Left ventricle myocardium inferior (tissue), 1 donor: ENCODE data around the gene TEAD4. TPM values are rescaled to one million over a fixed set of nuclear protein-coding genes. Genes with fewer than 3 reads are reported as not detected.
"Not testable (repeated sequence)": the region's sequence is repeated elsewhere in the genome, so short reads cannot be mapped to it uniquely, and the experiment has no call there.

Experiments used
- DNase-seq: peaks from one replicate; pipeline ENCODE4 v3.0.0-alpha.2; 2020
- H3K27ac ChIP-seq: fragments of 200-600 bp; replicated peaks from 2 replicates; pipeline ENCODE4 v1.8.0; 2021
- H3K27me3 ChIP-seq: fragments of 200-600 bp; 2 replicates; pipeline ENCODE4 v1.8.0; 2021; ENCODE audit warnings: low read depth
- H3K36me3 ChIP-seq: fragments of 200-600 bp; 2 replicates; pipeline ENCODE4 v1.8.0; 2021
- H3K4me1 ChIP-seq: fragments of 200-600 bp; 2 replicates; pipeline ENCODE4 v1.8.0; 2021
- H3K4me3 ChIP-seq: fragments of 200-600 bp; 2 replicates; pipeline ENCODE4 v1.8.0; 2021; ENCODE audit warnings: mild to moderate bottlenecking, moderate library complexity
- H3K9me3 ChIP-seq: fragments of 200-600 bp; replicated peaks from 2 replicates; pipeline ENCODE4 v1.8.0; 2021
- intact Hi-C: fragments of 100-400 bp; cut with micrococcal nuclease; formaldehyde crosslinking; loops from one replicate; pipeline ENCODE4 v1.11.0; 2022
- total RNA-seq: library from RNA; stranded (reverse); fragmentation: NEBNext Ultra II Directional; extraction: Animal tissue kit (Norgen Biotek cat#: 25700); gene quantifications from one replicate; pipeline ENCODE4 v1.2.1, GENCODE V29; 2021
- TF ChIP-seq, protein P1 (sequence below): fragments of 200-600 bp; IDR thresholded peaks from 2 replicates; pipeline ENCODE4 v1.8.0; 2021; ENCODE audit warnings: antibody characterized with exemption, mild to moderate bottlenecking, borderline replicate concordance
- donor health status: DM: no; HTN: yes; CAD: no; lungs with severe emphysema.

TEAD4 gene
- total RNA-seq, 1 donor from 2014 or later = 6.7 TPM

DNA sequence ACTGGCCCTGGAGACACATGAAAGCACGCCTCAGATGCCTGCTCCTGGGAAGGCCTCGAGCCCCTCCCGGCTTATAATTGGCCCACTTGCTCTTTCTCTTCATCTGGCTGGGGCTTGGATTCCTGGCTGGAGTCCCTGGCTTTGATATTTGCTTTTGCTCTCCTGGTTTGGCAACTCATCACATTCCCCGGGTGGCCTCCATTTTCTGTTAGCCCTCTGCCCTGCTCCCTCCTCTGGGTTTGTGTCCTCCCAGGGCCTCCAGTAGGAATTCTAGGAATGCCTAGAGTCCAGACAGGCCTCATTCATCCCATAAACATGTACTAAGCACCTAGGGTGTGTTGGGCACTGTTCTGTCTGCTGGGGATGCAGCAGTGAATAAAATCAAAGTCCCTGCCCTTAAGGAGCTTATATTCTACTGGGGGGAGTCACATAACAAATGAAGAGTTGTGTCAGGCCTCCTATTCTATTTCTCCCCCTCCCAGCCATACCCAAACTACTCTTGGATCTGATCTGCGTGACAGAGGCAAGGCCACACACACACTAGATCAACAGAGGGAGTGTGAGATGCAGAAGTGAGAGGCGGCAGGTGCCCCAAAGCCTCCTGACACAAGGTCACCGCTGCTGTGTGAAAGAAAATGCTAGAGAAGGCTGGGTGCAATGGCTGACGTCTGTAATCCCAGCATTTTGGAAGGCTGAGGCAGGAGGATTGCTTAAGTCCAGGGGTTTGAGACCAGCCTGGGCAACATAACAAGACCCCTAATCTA lies 96.7 kb downstream of the TEAD4 start:
- Histone ChIP-seq H3K4me3 (no peak overlapping the region), H3K27ac (peak overlapping the region; percentile 60), H3K36me3 (no peaks in the 10 kb centered on the region), H3K4me1 (peaks cover 13% of the 10 kb centered on the region), H3K27me3 (no peaks in the 10 kb centered on the region), H3K9me3 (no peaks in the 10 kb centered on the region)
- intact Hi-C loops = no loop called here
- DNase-seq = no peak
- TF ChIP-seq, protein P1, sequence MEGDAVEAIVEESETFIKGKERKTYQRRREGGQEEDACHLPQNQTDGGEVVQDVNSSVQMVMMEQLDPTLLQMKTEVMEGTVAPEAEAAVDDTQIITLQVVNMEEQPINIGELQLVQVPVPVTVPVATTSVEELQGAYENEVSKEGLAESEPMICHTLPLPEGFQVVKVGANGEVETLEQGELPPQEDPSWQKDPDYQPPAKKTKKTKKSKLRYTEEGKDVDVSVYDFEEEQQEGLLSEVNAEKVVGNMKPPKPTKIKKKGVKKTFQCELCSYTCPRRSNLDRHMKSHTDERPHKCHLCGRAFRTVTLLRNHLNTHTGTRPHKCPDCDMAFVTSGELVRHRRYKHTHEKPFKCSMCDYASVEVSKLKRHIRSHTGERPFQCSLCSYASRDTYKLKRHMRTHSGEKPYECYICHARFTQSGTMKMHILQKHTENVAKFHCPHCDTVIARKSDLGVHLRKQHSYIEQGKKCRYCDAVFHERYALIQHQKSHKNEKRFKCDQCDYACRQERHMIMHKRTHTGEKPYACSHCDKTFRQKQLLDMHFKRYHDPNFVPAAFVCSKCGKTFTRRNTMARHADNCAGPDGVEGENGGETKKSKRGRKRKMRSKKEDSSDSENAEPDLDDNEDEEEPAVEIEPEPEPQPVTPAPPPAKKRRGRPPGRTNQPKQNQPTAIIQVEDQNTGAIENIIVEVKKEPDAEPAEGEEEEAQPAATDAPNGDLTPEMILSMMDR = no peak

DNA sequence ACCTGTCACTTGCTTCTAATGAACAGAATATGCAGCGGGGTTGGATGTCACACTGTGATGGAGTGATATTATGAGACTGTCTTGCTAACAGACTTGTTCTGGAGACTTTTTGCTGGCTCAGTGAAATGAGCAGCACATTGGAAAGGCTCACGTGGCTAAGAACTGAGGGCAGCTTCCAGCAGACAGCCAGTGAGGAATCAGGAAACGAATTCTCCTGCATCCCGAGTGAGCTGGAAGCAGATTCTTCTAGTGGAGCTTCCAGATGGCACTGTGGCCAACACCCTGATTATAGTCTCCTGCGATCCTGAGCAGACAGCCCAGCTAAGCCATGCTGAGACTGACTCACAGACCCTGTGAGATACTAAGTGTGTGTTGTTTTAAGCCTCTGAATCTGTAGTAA lies 101.9 kb downstream of the TEAD4 start:
- peaks cover under 1% of the 10 kb centered on the region for H3K4me1 ChIP-seq
- H3K9me3 ChIP-seq = peaks cover 15% of the 10 kb centered on the region
- no peak overlapping the region for H3K4me3 ChIP-seq
- intact Hi-C loops = no loop called here
- TF ChIP-seq, protein P1 = no peak
- H3K27ac ChIP-seq = no peak overlapping the region
- H3K27me3 ChIP-seq = no peaks in the 10 kb centered on the region
- H3K36me3 ChIP-seq = no peaks in the 10 kb centered on the region
- DNase-seq = no peak

GRCh38 chr12:3061501-3062215 lies 102.5 kb downstream of the TEAD4 start:
- H3K36me3 ChIP-seq = no peaks in the 10 kb centered on the region
- no peak overlapping the region for H3K27ac ChIP-seq
- no peaks in the 10 kb centered on the region for H3K27me3 ChIP-seq
- intact Hi-C loops = no loop called here
- TF ChIP-seq, protein P1 = no peak
- H3K9me3 ChIP-seq = peaks cover 15% of the 10 kb centered on the region
- no peak overlapping the region for H3K4me3 ChIP-seq
- no peaks in the 10 kb centered on the region for H3K4me1 ChIP-seq
- DNase-seq = no peak

- peaks cover 13% of the 10 kb centered on the region for H3K4me1 ChIP-seq
- no peaks in the 10 kb centered on the region for H3K27me3 ChIP-seq
- intact Hi-C loops = no loop called here
- TF ChIP-seq, protein P1 = no peak
- H3K9me3 ChIP-seq = peaks cover 15% of the 10 kb centered on the region
- no peak overlapping the region for H3K27ac ChIP-seq
- H3K36me3 ChIP-seq = no peaks in the 10 kb centered on the region
- H3K4me3 ChIP-seq = no peak overlapping the region
- no peak for DNase-seq
Measured at GRCh38 chr12:3065300-3065699, 106.1 kb downstream of the TEAD4 start.

DNA sequence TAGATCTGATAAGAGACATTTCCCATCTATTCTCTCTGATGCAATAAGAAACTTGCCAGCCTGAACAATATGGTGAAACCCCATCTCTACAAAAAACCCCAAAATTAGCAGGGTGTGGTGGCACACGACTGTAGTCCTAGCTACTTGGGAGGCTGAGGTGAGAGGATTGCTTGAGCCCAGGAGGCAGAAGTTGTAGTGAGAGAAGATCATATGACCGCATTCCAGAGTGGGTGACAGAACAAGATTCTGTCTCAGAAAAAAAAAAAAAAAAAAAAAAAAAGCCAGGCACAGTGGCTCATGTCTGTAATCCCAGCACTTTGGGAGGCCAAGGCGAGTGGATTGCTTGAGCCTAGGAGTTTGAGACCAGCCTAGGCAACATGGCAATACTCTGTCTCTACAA lies 106.6 kb downstream of the TEAD4 start:
- intact Hi-C loops, H3K27ac ChIP-seq, DNase-seq, H3K27me3 ChIP-seq, H3K36me3 ChIP-seq, H3K4me3 ChIP-seq: not testable (repeated sequence)
- Histone ChIP-seq H3K4me1 (peaks cover 18% of the 10 kb centered on the region), H3K9me3 (peaks cover 15% of the 10 kb centered on the region)

- no peaks in the 10 kb centered on the region for H3K27me3 ChIP-seq
- H3K27ac ChIP-seq = no peak overlapping the region
- TF ChIP-seq, protein P1 = no peak
- intact Hi-C loops = no loop called here
- H3K4me1 ChIP-seq = peaks cover 36% of the 10 kb centered on the region
- H3K36me3 ChIP-seq = no peaks in the 10 kb centered on the region
- DNase-seq = no peak
- peaks cover 2% of the 10 kb centered on the region for H3K9me3 ChIP-seq
- H3K4me3 ChIP-seq = no peak overlapping the region
Measured at GRCh38 chr12:3069714-3070113, 110.5 kb downstream of the TEAD4 start.
